CD1c-positive myeloid dendritic cell (primary cell): ENCODE results near the gene SUPT20HL1.
"Not testable (repeated sequence)": the region's sequence is repeated elsewhere in the genome, so short reads cannot be mapped to it uniquely, and the experiment has no call there.

Experiments used
- DNase-seq: peaks from one replicate; pipeline ENCODE4 v3.0.0-alpha.2; 2016; ENCODE audit errors: extremely low spot score

Gene SUPT20HL1

DNA sequence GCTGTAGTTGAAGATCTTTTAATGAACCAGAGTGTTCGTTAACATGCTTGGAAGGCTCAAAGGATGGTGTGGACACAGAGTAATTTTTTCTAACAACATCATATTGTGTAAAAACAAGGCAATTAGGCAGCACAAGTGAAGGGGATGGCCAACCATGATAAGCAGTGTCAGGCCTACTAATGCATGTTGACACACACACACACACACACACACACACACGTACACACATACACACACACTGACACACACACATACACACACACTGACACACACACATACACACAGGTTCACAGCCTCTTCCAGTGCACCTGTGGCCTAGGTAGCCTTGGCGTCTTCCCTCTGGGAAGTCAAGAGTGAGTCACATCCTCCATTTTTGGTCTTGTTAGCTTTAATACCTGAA lies at the start of gene SUPT20HL1:
Gene SUPT20HL1, plus strand, starts transcription at position 368 of the 400 bp plus-strand sequence. CDS start 2,122 bp downstream, outside the sequence.
- no peak for DNase-seq

DNA sequence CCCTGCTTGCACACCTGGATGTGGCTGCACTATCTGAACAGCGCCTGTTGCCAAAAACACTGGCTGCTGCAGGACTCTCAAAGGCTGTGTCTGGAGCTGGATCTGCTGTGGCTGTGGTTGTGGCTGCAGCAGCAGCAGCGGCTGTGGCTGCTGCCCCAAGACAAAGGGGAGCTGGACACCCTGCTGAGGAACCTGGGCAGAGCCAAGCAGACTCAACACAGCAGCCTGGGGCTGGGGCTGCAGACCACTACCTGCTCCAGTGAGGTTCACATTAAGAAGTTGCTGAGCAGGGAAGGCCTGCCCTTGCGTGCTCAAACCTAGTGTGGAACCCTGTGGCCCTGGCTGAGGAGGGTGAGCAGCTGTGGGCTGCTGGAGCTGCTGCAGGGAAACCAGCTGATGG lies 49.5 kb upstream of the SUPT20HL1 start:
- DNase-seq, result not testable (repeated sequence)

DNA sequence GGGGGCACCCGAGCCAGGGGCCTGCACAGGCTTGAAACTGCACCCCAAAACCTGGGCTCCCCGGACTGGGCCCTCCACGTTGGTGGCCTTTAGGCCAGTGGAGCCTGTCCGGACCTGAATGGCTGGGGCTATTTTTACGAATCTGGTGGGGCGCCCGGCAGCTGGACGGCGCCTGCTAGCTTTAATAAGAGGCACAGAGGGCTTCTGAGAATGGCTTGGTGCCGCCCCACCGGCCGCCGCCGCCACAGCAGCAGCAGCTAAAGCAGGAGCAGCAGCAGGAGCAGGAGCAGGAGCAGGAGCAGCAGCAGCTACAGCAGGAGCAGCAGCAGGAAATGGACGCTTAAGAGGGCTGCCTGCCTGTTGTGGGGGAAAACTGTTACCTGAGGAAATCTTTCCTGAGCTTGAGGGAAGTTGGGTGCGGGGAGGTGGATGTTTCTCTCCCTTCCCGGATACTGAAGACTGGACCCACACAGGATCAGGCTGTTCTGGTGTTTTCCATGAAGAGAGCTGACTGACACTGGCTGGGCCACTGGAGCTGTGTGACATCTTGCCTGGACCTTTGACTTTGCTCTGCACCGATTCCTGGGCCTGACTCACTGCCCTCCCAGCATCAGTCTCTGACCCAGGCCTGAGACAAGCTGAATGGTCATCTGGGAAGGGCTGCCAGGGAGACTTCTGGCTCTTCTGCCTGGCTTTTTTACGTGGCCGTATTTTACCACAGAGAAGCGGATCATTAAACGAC lies 48.8 kb upstream of the SUPT20HL1 start:
- not testable (repeated sequence) for DNase-seq

DNA sequence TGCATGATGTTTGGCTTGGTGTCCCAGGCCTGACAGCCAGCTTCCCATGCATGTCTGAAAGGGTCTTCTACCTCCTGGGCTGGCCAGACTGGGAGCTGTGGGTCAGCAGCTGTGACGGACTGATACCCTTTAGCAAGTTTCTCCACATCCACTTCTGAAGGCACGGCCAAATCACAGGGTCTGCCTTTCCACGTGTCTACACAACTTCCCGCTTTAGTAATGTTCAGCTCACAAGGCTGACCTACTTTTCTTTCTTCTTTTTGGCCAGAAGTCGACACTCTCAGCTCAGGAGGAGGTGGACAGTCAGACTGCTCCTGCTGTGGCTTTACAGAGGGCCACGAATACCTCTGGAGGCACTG lies 48.2 kb upstream of the SUPT20HL1 start:
- DNase-seq, result not testable (repeated sequence)

DNA sequence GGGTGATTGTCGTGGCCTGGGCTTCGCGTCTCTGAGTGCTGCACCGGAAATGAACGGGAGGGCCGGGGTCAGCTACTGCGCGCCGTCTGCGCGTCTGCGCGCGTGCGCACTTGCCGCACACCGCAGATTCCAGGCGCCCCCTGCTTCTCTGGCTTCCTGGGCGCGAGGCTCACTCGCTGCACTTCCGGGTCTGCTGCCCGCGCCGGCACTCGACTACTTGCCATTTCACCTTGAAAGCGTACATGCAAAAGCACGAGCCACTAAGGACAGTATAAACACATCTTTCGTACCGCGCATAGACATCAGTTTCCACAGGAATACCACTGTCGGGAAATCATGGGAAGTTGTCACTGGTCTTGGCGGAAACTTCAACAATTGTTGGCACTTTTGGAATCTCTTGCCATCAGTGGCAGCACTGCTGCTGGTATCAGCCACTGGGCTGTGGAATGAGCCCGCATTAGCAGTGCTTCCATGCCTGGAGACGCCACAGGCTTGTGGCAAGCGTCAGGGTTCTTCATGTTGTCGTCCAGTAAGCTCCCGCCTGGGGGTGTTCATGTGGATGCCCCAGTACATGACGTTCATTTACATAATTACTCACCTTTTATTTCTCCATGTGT lies 46.3 kb upstream of the SUPT20HL1 start, which contains the start of gene SUPT20HL2:
Gene SUPT20HL2, minus strand, starts transcription at position 51 of the 617 bp plus-strand sequence. CDS start 754 bp downstream, outside the sequence.
- DNase-seq, result no peak

DNA sequence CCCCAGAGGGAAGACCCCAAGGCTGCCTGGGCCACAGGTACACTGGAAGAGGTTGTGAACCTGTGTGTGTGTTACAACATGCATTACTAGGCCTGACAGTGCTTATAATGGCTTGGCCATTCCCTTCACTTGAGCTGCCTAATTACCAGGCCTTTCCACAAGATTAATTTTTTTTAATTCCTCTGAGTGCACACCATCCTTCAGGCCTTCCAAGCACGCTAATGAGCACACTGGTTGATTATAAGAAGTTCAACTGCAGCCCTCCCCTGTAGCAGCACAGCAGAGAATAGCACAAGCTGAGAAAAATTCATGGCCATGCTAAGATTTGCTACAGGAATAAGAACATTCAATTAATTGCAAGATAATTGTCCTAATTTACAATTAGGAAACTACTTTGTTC lies 44.3 kb upstream of the SUPT20HL1 start:
- DNase-seq, result no peak

DNA sequence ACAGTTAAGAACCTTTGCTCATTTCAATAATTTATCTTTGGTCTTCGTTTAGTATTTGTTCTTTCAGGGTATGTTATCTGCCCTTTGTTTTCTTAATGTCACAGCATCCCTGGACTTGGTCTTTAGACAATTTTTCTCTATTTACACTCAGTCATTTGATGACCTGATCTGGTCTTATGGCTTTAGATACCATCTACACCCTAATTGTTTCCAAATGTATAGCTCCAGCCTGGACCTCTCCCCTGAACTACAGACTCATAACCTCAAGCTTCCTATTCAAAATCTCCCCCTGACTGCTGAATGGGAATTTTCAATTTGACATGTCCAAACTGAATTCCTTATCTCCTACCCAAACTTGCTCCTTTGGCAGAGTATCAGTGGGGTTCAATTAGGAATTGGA lies 42.9 kb upstream of the SUPT20HL1 start:
- no peak for DNase-seq

DNA sequence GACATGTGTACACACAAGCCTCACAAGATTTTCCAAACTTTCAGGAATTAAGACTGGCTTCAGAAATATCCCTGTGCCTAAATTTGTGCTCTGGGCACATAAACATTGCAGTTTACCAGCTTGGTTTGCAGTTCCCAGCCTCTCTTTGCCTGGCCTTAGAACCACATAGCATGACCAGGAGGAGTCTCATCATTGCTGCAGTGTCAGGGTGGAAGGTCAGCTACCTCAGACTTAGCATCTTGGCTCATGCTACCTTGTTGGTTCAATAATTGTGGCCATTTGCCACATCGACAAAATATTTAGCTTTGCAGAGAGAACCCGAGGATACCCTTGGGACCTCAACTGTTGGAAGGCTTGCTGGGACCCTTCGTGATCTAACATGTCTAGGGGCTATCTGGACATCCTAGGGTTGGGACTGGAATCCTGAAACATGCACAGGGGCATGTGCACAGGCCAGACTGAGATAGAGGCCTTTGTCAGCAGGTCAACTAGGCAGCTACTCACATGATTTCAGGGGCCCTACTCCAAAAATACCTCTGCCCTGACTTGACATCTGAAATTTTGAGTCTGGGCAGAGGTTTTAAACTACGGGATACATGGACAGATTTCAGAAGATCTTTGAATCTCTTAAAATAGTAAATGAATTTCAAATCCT lies 38.6 kb upstream of the SUPT20HL1 start:
- DNase-seq, result no peak

DNA sequence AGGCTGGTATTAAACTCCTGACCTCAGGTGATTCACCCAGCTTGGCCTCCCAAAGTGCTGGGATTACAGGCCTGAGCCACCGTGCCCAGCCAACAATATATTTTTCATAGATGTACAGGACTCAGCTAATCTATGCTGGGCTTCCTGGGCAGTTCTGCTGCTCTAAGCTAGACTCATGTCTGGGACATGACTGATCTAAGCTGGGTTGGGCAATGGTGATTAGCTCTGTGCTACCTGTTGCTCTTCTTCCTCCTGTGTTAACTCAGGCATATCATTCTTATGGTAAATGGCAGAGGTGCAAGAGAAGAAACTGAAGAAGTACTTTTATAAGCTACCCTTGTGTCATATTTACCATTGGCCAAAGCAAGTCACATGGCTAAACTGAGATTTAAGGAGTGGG lies 35.2 kb upstream of the SUPT20HL1 start:
- DNase-seq, result no peak

DNA sequence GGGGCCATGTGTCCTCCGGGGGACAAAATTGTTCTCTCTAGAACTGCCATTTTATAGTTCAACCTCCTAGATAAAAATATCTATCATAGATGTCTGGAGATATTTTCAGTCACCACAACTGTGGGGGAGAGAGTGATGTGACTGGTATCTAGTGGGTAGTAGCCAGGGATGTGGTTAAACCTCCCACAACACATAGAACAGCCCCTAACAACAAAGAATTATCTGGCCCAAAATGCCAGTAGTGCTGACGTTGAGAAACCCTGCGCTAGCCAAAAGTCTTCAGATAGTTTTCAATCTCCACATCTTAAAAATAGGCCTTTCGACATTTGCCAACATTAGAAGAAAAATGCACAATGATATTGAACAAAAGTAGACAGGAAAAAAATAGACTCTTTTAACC lies 27.6 kb upstream of the SUPT20HL1 start:
- no peak for DNase-seq

DNA sequence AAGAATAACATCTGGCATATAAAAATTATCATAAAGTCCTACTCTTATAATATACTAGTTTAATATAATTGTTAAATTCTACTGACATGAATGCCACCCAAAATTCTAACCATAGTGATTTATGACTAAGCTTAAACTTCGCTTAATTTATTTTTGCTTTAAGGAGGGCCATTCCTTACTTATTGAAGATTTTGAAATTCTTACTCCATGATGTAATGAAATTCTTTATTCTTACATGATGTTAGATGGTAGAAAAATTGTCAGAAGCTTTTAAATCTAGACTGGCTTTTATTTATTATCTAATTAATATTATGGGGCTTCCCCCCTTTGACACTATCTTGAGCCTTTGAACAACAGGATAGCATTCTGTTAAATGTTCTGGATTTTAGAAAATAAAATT lies 27.1 kb upstream of the SUPT20HL1 start:
- no peak for DNase-seq

DNA sequence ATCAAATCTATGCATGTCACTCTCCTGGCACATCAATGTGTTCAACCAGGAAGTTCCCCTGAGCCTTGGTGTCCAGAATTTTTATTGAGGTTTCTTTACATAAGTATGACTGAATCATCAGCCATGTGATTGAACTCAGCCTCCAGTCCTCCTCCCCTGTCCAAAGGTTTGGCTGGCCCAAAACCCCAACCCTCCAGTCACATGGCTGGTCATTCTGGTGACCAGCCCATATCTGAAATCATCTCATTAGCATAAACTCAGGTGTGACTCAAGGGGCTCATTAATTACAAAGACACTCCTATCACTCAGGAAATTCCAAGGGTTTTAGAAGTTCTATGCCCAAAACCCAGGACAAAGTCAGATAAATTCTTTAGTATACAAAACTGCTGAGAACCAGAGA lies 26.0 kb upstream of the SUPT20HL1 start:
- no peak for DNase-seq

DNA sequence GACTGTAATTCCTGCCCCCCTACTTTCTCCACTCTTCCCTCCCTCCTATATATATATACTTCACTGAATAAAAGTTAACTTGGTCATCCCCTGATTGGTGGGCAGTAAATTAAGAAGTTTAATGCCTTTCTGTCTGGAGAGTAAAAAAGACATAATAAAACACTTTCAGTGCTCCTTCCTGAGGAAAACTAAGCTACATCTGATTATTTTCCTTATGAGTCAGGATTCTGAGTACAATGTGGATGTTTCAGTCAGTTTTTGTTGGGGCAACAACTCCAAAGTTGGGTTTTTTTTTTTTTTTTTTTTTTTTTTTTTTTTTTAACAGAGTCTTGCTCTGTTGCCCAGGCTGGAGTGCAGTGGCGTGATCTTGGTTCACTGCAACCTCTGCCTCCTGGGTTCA lies 24.6 kb upstream of the SUPT20HL1 start:
- DNase-seq, result no peak

DNA sequence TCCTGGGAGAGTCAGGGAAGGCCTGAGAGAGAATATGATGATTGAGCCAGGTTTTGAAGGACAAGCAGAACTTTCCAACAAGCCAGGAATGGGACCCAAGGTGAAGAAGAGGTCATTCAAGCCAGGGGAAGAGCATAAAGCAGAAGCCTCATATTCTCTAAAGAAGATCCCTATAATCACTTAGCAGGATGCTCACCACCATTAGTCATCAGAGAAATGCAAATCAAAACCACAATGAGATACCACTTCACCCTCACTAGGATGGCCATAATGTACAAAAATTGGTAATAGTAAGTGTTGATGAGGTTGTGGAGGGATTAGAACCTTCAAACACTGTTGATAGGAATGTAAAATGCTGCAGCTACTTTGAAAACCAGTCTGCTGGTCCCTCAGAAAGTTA lies 20.5 kb upstream of the SUPT20HL1 start:
- no peak for DNase-seq

DNA sequence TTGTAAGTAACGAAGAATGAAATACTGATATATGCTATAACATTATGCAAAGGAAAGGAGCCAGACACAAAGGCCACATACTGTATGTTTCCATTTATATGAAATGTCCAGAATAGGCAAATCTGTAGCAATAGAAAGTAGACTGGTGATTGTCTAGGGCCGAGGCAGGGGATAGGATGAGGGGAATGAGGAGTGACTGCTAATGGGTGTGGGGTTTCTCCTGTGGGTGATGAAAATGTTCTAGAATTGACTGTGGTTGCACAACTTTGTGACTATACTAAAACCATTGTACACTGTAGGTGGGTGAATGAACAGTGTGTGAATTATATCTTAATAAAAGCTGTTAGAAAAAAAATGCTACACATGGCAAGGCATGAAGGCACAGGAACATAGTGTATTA lies 19.9 kb upstream of the SUPT20HL1 start:
- no peak for DNase-seq

DNA sequence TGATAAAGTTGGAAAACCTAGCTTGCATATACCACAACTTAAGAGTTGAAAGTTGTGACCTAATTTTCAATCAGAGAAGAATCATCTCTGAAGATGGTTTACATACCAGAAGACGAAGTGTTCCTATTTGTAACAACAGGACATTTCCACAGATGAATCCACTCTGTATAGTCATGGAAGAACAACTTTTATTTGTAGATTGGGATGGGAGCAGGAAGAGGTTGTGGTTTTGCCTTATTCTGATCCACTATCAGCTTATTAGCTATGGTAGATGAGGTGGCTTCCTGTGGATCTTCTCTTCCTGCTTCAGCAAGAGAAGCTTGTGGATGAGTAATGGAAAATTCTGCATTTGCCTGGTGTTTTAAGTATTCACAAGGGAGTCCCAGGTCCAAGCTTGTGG lies 18.6 kb upstream of the SUPT20HL1 start:
- no peak for DNase-seq

DNA sequence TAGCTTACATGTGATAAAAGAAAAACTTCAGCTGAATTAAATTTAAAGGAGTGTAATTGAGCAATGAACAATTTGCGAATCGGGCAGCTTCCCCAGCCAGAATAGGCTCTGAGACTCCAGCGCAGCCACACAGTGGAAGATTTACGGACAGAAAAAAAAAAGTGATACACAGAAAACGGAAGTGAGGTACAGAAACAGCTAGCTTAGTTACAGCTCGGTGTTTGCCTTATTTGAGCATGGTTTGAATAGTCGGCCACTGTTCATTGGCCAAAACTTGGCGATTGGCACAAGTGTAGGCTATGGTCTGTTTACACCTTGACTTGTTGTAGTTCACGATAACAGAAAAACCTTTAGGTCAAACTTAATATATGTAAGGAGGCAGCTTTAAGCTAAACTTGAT lies 16.7 kb upstream of the SUPT20HL1 start:
- no peak for DNase-seq

DNA sequence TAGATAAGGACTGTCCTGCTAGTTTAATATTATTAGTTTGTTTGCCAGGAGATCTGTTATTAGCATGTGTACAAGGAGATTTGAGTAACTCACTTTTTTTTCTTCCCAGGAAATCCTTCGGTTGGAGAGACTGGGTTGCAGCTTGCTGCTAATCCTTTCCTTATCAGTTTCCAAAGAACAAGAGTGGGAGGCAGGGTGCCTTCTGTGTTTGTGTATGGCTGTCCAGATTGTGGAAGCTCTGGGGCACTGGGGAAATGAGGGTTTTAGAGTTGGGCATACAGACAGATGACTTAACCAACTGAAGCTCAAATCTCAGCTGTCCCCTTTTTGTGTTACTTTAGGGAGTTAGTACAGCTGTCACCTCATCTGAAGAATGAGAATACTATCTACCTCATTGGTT lies 12.6 kb upstream of the SUPT20HL1 start:
- no peak for DNase-seq

DNA sequence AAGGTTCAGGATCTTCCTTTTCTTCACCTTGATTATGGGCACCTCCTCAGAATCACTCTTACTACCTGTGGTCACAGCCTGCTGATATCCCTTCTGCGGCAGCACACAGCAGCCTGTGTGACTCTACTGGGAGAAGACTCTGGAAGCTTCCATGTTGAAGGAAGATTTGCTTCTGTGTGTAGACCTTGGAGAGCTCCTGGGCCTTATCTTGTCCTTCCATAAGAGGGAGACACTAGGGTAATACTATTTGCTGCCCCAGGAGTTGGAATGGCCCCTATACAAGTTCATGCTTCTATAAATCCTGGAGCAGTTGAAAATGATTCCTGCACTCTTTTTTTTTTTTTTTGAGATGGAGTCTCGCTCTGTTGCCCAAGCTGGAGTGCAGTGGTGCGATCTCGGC lies 10.2 kb upstream of the SUPT20HL1 start:
- no peak for DNase-seq

DNA sequence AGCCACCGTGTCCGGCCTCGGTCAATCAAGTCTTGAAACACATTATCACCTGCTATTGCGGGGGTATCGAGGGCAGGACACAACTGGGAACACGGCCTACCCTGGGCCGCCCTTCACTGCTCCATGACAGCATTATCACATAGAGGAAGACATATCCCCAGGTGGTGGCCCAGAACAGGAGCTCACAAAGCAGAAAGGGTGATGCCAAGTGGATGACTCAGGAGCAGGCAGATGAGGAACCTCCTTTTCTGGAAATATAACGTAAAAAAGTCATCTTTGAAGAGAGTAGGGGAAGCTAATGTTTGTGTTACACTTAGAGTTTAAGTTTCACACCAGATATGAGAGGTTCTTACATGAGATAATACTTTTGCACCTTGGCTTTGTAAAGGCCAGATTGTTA lies 5.3 kb upstream of the SUPT20HL1 start:
- no peak for DNase-seq

DNA sequence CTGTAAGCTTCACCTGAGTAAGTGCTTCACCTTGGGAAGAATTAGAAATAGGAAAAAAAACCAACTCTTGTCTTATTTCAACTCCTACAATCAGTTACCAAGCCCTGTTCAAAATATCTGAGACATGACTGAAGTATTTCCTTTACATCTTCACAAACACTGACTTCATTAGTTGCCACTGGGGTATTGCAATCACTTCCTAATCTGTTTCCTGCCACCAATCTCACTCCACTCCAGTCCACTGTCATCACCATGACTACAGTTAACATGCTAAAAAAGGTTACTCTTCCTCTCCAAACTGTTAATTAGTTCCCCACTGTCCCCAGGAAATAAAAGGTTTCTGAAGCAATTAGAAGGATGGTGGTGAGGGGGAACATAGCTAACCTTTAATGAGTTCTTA lies 3.3 kb upstream of the SUPT20HL1 start:
- DNase-seq, result no peak

DNA sequence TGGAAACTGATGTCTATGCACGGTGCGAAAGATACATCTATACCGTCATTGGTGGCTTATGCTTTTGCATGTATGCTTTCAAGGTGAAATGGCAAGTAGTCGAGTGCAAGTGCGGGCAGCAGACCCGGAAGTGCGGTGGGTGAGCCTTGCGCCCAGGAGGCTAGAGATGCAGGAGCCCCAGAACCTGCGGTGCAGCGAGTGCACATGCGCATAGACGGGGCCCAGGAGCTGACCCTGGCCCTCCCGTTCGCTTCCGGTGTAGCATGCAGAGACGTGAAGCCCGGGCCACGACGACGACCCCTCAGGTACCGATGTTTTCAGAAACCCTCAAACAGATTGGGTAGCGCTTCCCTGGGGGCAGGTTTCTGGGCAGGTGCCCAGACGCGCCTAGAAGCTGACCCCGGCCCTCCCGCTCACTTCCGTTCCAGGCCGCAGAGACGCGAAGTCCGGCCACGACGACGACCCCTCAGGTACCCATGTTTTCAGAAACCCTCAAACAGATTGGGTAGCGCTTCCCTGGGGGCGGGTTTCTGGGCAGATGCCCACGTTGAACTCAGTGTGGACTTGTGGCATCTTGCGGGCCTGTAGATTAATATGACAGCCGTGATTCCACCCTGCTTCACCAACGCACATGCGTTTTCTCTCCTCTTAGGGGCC lies 1.8 kb downstream of the SUPT20HL1 start:
- DNase-seq, result not testable (repeated sequence)
